Fibroblast of skin of right biceps (primary cell): ENCODE results near the gene SLC13A5.
"Not testable (repeated sequence)": the region's sequence is repeated elsewhere in the genome, so short reads cannot be mapped to it uniquely, and the experiment has no call there.

Experiments used
- DNase-seq: peaks from one replicate; pipeline ENCODE4 v3.0.0-alpha.2; 2013

Gene SLC13A5

GRCh38 chr17:6683081-6683684 lies 30.0 kb downstream of the SLC13A5 start:
- no peak for DNase-seq

GRCh38 chr17:6682339-6682738 lies 30.8 kb downstream of the SLC13A5 start:
- DNase-seq: no peak

- DNase-seq: no peak
These were observed 31.5 kb downstream of the SLC13A5 start for GRCh38 chr17:6681671-6682070.

GRCh38 chr17:6681176-6681575 lies 32.0 kb downstream of the SLC13A5 start:
- DNase-seq: no peak

GRCh38 chr17:6679241-6679640 lies 33.9 kb downstream of the SLC13A5 start:
- no peak for DNase-seq

GRCh38 chr17:6677946-6678345 lies 35.2 kb downstream of the SLC13A5 start:
- DNase-seq: no peak

- DNase-seq: peak; percentile 21
These were observed 35.9 kb downstream of the SLC13A5 start for GRCh38 chr17:6677158-6677831.

GRCh38 chr17:6676802-6677157 lies 36.4 kb downstream of the SLC13A5 start:
- no peak for DNase-seq

- no peak for DNase-seq
These were observed 37.9 kb downstream of the SLC13A5 start for GRCh38 chr17:6675201-6675825.

GRCh38 chr17:6674586-6674985 lies 38.6 kb downstream of the SLC13A5 start:
- DNase-seq: no peak

GRCh38 chr17:6671431-6671830 lies 41.7 kb downstream of the SLC13A5 start:
- no peak for DNase-seq

- no peak for DNase-seq
These were observed 42.2 kb downstream of the SLC13A5 start for GRCh38 chr17:6670999-6671398.

GRCh38 chr17:6670571-6670970 lies 42.6 kb downstream of the SLC13A5 start:
- DNase-seq: no peak

- no peak for DNase-seq
These were observed 43.5 kb downstream of the SLC13A5 start for GRCh38 chr17:6669479-6670212.

- no peak for DNase-seq
These were observed 44.3 kb downstream of the SLC13A5 start for GRCh38 chr17:6668727-6669425.

- DNase-seq: no peak
These were observed 45.0 kb downstream of the SLC13A5 start for GRCh38 chr17:6668219-6668618.

- DNase-seq: no peak
These were observed 45.7 kb downstream of the SLC13A5 start for GRCh38 chr17:6667516-6667915.

GRCh38 chr17:6666557-6666956 lies 46.6 kb downstream of the SLC13A5 start:
- no peak for DNase-seq

- DNase-seq: peak; percentile 74
These were observed 47.1 kb downstream of the SLC13A5 start for GRCh38 chr17:6666077-6666521.

GRCh38 chr17:6663200-6663599 lies 50.0 kb downstream of the SLC13A5 start:
- DNase-seq: not testable (repeated sequence)

- no peak for DNase-seq
These were observed 51.7 kb downstream of the SLC13A5 start for GRCh38 chr17:6661464-6661848.

GRCh38 chr17:6660805-6661463 lies 52.2 kb downstream of the SLC13A5 start:
- no peak for DNase-seq

- no peak for DNase-seq
These were observed 53.1 kb downstream of the SLC13A5 start for GRCh38 chr17:6660101-6660500.
